GM19238 (cell line): Measurements from ENCODE around the gene KIAA0586.

ENCODE experiments used
- DNase-seq: peaks from one replicate; pipeline ENCODE4 v3.0.0; 2011; ENCODE audit warnings: low spot score; ENCODE audit not compliant: insufficient read length

KIAA0586 gene

GRCh38 chr14:58593977-58594376, 166.5 kb downstream of the KIAA0586 start:
- no peak for DNase-seq

GRCh38 chr14:58597041-58597440, 169.5 kb downstream of the KIAA0586 start:
- no peak for DNase-seq

- DNase-seq = no peak
These were observed 170.7 kb downstream of the KIAA0586 start for GRCh38 chr14:58598028-58598803.

GRCh38 chr14:58598804-58599525, 171.4 kb downstream of the KIAA0586 start:
- DNase-seq = no peak

GRCh38 chr14:58599707-58600106, 172.2 kb downstream of the KIAA0586 start:
- no peak for DNase-seq
